NOMO-1 treated with dmso at 0.1 percent for 144 hours (cell line): ENCODE measurements around the gene TMEM131.
"Not testable (repeated sequence)": the region's sequence is repeated elsewhere in the genome, so short reads cannot be mapped to it uniquely, and the experiment has no call there.

Experiments
- DNase-seq: peaks from one replicate; lab custom pipeline; 2025; ENCODE audit not compliant: unreplicated experiment; lab: John Stamatoyannopoulos, UW

The TMEM131 gene

GRCh38 chr2:97995734-97996624, at the start of gene TMEM131:
Gene TMEM131 (minus strand): TSS chr2:97995948. CDS start chr2:97995662, 286 bp downstream.
- peak; percentile 90 for DNase-seq

- not testable (repeated sequence) for DNase-seq
These were observed 49.0 kb upstream of the TMEM131 start for GRCh38 chr2:98044730-98045129.

- DNase-seq, result no peak
These were observed 47.4 kb upstream of the TMEM131 start for GRCh38 chr2:98043101-98043500.

GRCh38 chr2:98040331-98040939, 44.7 kb upstream of the TMEM131 start:
- no peak for DNase-seq

GRCh38 chr2:98039085-98039756, 43.5 kb upstream of the TMEM131 start:
- DNase-seq, result peak; percentile 92

DNA sequence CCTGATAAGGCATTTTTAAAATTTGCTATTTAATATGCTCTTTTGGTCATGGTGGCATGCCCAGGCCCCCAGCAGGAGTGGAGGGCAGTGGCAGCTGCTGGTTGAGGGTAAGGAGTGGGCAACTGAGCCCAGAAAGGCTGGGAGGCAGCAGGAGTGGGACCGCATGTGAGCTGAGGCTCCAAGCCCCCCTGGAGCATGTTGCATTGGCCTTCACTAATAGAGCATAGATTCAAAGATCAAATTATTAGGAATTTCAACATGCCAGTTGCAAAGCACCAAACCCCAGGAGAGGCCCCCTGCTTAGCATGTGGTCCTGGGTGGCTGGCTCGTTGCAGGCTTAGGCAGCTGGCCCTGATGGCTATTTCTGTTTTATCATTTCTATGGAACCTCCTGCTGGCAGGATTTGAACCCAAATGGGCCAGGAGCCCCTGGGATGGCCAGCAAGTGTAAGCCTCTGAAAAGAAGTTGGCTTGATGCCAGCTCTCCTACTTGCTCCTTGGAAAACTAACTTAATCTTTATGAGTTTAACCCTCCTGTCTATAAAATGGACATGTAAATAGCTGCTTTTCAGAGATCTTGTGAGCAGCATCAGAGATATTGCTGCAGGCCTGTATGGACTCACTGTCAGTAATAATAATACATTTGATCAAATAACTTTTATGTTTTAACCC, 42.1 kb upstream of the TMEM131 start:
- DNase-seq, result no peak

- no peak for DNase-seq
These were observed 41.5 kb upstream of the TMEM131 start for GRCh38 chr2:98037206-98037605.

DNA sequence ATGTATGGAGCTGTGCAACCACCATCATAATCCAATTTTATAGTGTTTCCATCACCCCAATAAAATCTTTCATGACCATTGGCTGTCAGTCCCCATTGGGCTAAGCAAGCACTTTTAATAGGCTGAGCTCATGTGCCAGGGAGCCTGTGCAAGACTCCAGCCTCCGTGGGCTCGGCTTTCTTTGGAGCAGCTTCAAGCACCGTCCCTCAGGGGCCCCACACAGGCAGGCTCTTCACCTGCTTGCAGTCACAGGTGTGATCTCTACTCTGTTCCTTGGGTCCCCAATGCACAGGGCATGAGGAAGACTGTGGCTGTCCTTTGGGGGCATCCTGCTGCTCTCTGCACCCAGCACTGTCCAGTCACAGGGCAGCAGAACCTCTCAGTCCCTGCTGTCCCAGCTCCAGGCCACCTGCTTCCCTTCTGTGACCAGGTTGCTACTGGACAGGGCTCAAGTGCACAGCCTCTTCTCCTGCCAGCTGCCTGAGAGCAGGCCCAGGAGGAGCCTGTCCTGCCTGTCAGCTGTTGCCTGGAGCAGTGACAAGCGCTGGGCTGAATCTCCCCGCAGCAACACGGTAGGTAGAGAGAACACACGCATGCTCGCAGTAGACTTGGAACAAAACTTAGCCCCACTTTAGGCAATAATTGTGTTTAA, 40.7 kb upstream of the TMEM131 start:
- no peak for DNase-seq

GRCh38 chr2:98034745-98035144, 39.0 kb upstream of the TMEM131 start:
- DNase-seq, result no peak

GRCh38 chr2:98032086-98032485, 36.3 kb upstream of the TMEM131 start:
- no peak for DNase-seq

- DNase-seq, result no peak
These were observed 34.0 kb upstream of the TMEM131 start for GRCh38 chr2:98029718-98030222.

DNA sequence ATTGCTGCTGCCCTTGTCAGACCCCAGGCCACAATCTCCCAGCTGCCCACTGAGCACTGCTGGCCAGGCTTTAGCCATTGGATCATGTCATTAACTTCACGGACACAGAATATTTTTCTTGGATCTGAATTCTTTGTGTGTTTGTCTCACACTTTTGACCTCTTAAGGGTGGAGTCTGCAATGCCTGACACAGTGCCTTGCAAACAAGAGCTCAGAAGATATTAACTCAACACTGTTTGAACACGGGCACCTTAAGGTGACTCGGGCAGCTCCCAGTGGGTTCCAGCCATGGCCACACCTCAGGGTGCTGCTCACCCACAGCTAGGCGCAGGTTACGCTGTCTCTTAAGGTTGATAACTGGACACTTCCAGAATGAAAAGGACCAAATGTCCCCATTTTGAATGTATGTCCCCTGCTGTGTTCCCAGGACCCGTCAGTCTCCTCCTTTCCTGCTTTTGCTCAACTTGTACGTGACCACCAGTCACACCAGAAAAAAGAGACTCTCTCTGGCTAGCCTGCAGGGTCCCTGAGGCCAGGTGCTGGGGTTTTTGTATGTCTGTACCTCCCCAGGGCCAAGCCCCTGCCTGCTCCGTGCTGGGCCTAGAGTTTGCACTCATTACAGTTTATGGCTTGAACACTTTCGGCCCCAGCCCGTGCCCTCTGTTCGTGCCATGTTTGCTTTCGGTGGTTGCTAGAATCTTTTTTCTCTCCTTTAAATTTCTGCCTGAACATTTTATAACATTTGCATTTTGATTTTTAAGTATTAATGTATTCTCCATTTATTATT, 33.4 kb upstream of the TMEM131 start:
- DNase-seq, result no peak

- DNase-seq, result no peak
These were observed 32.4 kb upstream of the TMEM131 start for GRCh38 chr2:98028101-98028561.

DNA sequence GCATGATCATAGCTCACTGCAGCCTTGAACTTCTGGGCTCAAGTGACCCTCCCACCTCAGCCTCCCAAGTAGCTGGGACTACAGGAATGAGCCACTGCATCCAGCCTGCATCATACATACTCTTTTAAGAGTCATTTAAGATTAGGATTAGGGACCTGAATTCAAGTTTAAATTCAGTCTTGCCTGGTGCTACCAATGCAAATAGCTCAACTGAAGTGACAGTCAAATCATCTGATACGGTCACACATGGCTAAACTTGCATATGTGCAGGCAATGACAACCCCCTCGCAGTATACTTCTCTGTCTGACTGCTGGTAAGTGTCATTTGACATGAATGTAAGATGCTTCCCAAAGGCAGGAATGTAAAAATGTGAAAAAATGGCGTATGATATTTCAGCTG, 31.8 kb upstream of the TMEM131 start:
- no peak for DNase-seq

- peak; percentile 92 for DNase-seq
These were observed 31.3 kb upstream of the TMEM131 start for GRCh38 chr2:98026927-98027522.

GRCh38 chr2:98026292-98026691, 30.5 kb upstream of the TMEM131 start:
- DNase-seq, result no peak

DNA sequence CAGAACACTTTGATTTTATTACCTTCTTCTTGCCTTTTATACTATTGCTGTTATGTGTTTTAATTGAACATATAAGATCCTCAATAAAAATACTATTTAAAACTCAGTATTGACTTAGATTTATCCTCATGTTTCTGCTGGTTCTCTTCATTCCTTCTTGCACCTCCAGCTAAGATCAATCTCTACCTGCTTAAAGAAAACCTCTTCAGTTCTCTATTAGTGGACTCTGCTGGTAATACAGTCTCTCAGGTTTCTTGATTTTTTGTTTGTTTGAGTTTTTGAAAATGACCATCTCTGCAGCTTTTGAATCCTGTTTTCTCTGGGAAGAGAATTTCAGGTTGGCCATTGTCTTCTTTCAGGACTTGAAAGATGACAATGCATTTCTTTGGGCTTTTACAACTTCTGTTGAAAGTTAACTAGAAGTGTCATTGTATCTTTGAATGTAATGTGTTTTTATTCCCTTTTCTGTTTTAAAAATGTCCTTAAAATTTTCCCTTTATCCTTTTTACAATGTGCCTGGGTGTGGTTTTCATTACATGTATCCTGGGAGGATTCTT, 29.8 kb upstream of the TMEM131 start:
- no peak for DNase-seq

DNA sequence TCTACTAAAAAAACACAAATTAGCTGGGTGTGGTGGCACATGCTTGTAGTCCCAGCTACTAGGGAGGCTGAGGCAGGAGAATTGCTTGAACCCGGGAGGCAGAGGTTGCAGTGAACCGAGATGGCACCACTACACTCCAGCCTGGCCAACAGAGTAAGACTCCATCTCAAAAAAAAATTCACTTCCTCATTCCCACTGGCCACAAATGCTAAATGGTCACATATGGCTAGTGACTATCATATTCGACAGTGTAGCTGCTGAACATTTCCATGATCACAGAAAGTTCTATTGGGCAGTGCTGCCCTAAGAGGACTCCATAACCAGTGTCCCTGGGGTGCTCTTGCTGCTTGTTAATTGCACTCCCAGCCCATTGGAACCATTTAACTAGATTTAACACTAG, 26.3 kb upstream of the TMEM131 start:
- not testable (repeated sequence) for DNase-seq
